ENCODE measurements around the gene TMEM54.

Gene TMEM54

GRCh38 chr1:32889731-32890278 lies 11.4 kb downstream of the TMEM54 start:
- no peaks in the 10 kb centered on the region for H3K36me3 ChIP-seq (ENCODE audit: control insufficient read depth, insufficient read depth, low read length)
- H3K9ac ChIP-seq (ENCODE audit: low read length): no peak overlapping the region
- peaks cover 2% of the 10 kb centered on the region for H3K4me1 ChIP-seq (ENCODE audit: control insufficient read depth, insufficient read depth, low read length)
- no peak overlapping the region for H3K27ac ChIP-seq (ENCODE audit: low read depth, low read length)
- no peak overlapping the region for H3K4me3 ChIP-seq (ENCODE audit: low read length)
- H3K27me3 ChIP-seq (ENCODE audit: control insufficient read depth, insufficient read depth, low read length): peaks cover 26% of the 10 kb centered on the region

GRCh38 chr1:32888677-32889420 lies 12.3 kb downstream of the TMEM54 start:
- Histone ChIP-seq H3K9ac (ENCODE audit: low read length) (no peak overlapping the region), H3K4me1 (ENCODE audit: control insufficient read depth, insufficient read depth, low read length) (peaks cover 2% of the 10 kb centered on the region), H3K27me3 (ENCODE audit: control insufficient read depth, insufficient read depth, low read length) (peaks cover 27% of the 10 kb centered on the region), H3K36me3 (ENCODE audit: control insufficient read depth, insufficient read depth, low read length) (no peaks in the 10 kb centered on the region), H3K4me3 (ENCODE audit: low read length) (no peak overlapping the region), H3K27ac (ENCODE audit: low read depth, low read length) (no peak overlapping the region)

GRCh38 chr1:32888134-32888533 lies 13.1 kb downstream of the TMEM54 start:
- Histone ChIP-seq H3K9ac (ENCODE audit: low read length) (no peak overlapping the region), H3K4me3 (ENCODE audit: low read length) (no peak overlapping the region), H3K27me3 (ENCODE audit: control insufficient read depth, insufficient read depth, low read length) (peaks cover 30% of the 10 kb centered on the region), H3K27ac (ENCODE audit: low read depth, low read length) (no peak overlapping the region), H3K4me1 (ENCODE audit: control insufficient read depth, insufficient read depth, low read length) (peaks cover 2% of the 10 kb centered on the region), H3K36me3 (ENCODE audit: control insufficient read depth, insufficient read depth, low read length) (no peaks in the 10 kb centered on the region)

- Histone ChIP-seq H3K27me3 (ENCODE audit: control insufficient read depth, insufficient read depth, low read length) (peaks cover 28% of the 10 kb centered on the region), H3K36me3 (ENCODE audit: control insufficient read depth, insufficient read depth, low read length) (no peaks in the 10 kb centered on the region), H3K4me3 (ENCODE audit: low read length) (no peak overlapping the region), H3K4me1 (ENCODE audit: control insufficient read depth, insufficient read depth, low read length) (peaks cover under 1% of the 10 kb centered on the region), H3K27ac (ENCODE audit: low read depth, low read length) (no peak overlapping the region), H3K9ac (ENCODE audit: low read length) (no peak overlapping the region)
Measured at GRCh38 chr1:32887623-32888022, 13.6 kb downstream of the TMEM54 start.

GRCh38 chr1:32886828-32887414 lies 14.3 kb downstream of the TMEM54 start:
- no peaks in the 10 kb centered on the region for H3K36me3 ChIP-seq (ENCODE audit: control insufficient read depth, insufficient read depth, low read length)
- H3K9ac ChIP-seq (ENCODE audit: low read length): no peak overlapping the region
- no peaks in the 10 kb centered on the region for H3K4me1 ChIP-seq (ENCODE audit: control insufficient read depth, insufficient read depth, low read length)
- no peak overlapping the region for H3K4me3 ChIP-seq (ENCODE audit: low read length)
- peaks cover 23% of the 10 kb centered on the region for H3K27me3 ChIP-seq (ENCODE audit: control insufficient read depth, insufficient read depth, low read length)
- H3K27ac ChIP-seq (ENCODE audit: low read depth, low read length): no peak overlapping the region

- Histone ChIP-seq H3K27me3 (ENCODE audit: control insufficient read depth, insufficient read depth, low read length) (peaks cover 21% of the 10 kb centered on the region), H3K36me3 (ENCODE audit: control insufficient read depth, insufficient read depth, low read length) (no peaks in the 10 kb centered on the region), H3K4me3 (ENCODE audit: low read length) (no peak within 1 kb of the TSS), H3K27ac (ENCODE audit: low read depth, low read length) (no peak within 1 kb of the TSS), H3K9ac (ENCODE audit: low read length) (no peak within 1 kb of the TSS), H3K4me1 (ENCODE audit: control insufficient read depth, insufficient read depth, low read length) (no peaks in the 10 kb centered on the region)
Measured at GRCh38 chr1:32886004-32886827, 15.0 kb downstream of the TMEM54 start, which contains the start of gene HPCA. Gene HPCA, plus strand, starts transcription at chr1:32886491. Its CDS starts 2,408 bp downstream, at chr1:32888899.

GRCh38 chr1:32885676-32886003 lies 15.5 kb downstream of the TMEM54 start:
- Histone ChIP-seq H3K9ac (ENCODE audit: low read length) (no peak overlapping the region), H3K4me3 (ENCODE audit: low read length) (no peak overlapping the region), H3K27ac (ENCODE audit: low read depth, low read length) (no peak overlapping the region), H3K4me1 (ENCODE audit: control insufficient read depth, insufficient read depth, low read length) (no peaks in the 10 kb centered on the region), H3K36me3 (ENCODE audit: control insufficient read depth, insufficient read depth, low read length) (no peaks in the 10 kb centered on the region), H3K27me3 (ENCODE audit: control insufficient read depth, insufficient read depth, low read length) (peaks cover 20% of the 10 kb centered on the region)

GRCh38 chr1:32884726-32885125 lies 16.5 kb downstream of the TMEM54 start:
- Histone ChIP-seq H3K27me3 (ENCODE audit: control insufficient read depth, insufficient read depth, low read length) (peaks cover 18% of the 10 kb centered on the region), H3K27ac (ENCODE audit: low read depth, low read length) (no peak overlapping the region), H3K4me3 (ENCODE audit: low read length) (no peak overlapping the region), H3K36me3 (ENCODE audit: control insufficient read depth, insufficient read depth, low read length) (no peaks in the 10 kb centered on the region), H3K9ac (ENCODE audit: low read length) (no peak overlapping the region), H3K4me1 (ENCODE audit: control insufficient read depth, insufficient read depth, low read length) (no peaks in the 10 kb centered on the region)

GRCh38 chr1:32884032-32884372 lies 17.2 kb downstream of the TMEM54 start:
- Histone ChIP-seq H3K36me3 (ENCODE audit: control insufficient read depth, insufficient read depth, low read length) (no peaks in the 10 kb centered on the region), H3K4me1 (ENCODE audit: control insufficient read depth, insufficient read depth, low read length) (no peaks in the 10 kb centered on the region), H3K9ac (ENCODE audit: low read length) (no peak overlapping the region), H3K27ac (ENCODE audit: low read depth, low read length) (no peak overlapping the region), H3K4me3 (ENCODE audit: low read length) (no peak overlapping the region), H3K27me3 (ENCODE audit: control insufficient read depth, insufficient read depth, low read length) (peaks cover 18% of the 10 kb centered on the region)

- H3K4me1 ChIP-seq (ENCODE audit: control insufficient read depth, insufficient read depth, low read length): no peaks in the 10 kb centered on the region
- no peaks in the 10 kb centered on the region for H3K36me3 ChIP-seq (ENCODE audit: control insufficient read depth, insufficient read depth, low read length)
- no peak overlapping the region for H3K4me3 ChIP-seq (ENCODE audit: low read length)
- no peak overlapping the region for H3K27ac ChIP-seq (ENCODE audit: low read depth, low read length)
- H3K9ac ChIP-seq (ENCODE audit: low read length): no peak overlapping the region
- peaks cover 18% of the 10 kb centered on the region for H3K27me3 ChIP-seq (ENCODE audit: control insufficient read depth, insufficient read depth, low read length)
Measured at GRCh38 chr1:32883338-32884031, 17.7 kb downstream of the TMEM54 start.

GRCh38 chr1:32881871-32882850 lies 19.0 kb downstream of the TMEM54 start:
- H3K27ac ChIP-seq (ENCODE audit: low read depth, low read length): no peak overlapping the region
- H3K36me3 ChIP-seq (ENCODE audit: control insufficient read depth, insufficient read depth, low read length): no peaks in the 10 kb centered on the region
- peaks cover 11% of the 10 kb centered on the region for H3K27me3 ChIP-seq (ENCODE audit: control insufficient read depth, insufficient read depth, low read length)
- H3K4me3 ChIP-seq (ENCODE audit: low read length): no peak overlapping the region
- H3K4me1 ChIP-seq (ENCODE audit: control insufficient read depth, insufficient read depth, low read length): no peaks in the 10 kb centered on the region
- no peak overlapping the region for H3K9ac ChIP-seq (ENCODE audit: low read length)

All from rectal smooth muscle tissue (tissue), 1 donor.